ENCODE measurements around the gene SLCO3A1. TPM values are rescaled to one million over a fixed set of nuclear protein-coding genes. Genes with fewer than 3 reads are reported as not detected.

The SLCO3A1 gene
- total RNA-seq, 1 experiment from 2014 or later: 9.1 TPM

DNA sequence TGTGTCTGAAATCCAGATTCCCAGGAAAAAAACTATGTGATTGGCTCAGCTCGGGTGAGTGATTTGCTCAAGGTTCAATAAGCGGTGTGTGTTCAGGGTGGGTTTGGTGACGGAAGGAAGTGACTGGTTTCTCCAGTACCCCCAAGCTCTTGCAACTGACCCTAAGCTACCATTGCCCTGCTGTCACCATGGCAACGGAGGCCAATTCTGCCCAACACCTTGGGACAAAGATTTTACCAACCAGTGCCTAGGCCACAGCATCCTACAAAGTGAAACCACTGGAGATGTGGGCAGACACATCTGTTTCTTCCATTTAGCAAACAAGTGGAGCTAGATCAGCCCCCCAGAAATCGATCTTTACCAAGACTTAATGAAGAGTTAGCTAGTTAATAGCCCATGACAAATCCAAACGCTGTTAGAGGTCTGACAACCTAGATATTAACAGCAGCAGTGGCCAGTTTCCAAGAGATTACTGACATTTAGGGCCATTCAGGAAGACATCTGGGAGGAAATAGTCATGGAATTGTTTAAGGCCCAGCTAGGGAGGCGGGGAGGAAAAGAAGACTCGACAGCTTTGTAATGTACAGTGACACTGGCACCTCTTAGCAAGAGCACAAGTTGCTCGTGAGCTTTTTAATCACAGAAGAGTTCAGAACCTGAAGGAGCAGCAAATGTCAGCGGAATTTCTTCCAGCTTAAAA is 195.9 kb downstream of the SLCO3A1 start (continued):
- TF ChIP-seq, protein P1, sequence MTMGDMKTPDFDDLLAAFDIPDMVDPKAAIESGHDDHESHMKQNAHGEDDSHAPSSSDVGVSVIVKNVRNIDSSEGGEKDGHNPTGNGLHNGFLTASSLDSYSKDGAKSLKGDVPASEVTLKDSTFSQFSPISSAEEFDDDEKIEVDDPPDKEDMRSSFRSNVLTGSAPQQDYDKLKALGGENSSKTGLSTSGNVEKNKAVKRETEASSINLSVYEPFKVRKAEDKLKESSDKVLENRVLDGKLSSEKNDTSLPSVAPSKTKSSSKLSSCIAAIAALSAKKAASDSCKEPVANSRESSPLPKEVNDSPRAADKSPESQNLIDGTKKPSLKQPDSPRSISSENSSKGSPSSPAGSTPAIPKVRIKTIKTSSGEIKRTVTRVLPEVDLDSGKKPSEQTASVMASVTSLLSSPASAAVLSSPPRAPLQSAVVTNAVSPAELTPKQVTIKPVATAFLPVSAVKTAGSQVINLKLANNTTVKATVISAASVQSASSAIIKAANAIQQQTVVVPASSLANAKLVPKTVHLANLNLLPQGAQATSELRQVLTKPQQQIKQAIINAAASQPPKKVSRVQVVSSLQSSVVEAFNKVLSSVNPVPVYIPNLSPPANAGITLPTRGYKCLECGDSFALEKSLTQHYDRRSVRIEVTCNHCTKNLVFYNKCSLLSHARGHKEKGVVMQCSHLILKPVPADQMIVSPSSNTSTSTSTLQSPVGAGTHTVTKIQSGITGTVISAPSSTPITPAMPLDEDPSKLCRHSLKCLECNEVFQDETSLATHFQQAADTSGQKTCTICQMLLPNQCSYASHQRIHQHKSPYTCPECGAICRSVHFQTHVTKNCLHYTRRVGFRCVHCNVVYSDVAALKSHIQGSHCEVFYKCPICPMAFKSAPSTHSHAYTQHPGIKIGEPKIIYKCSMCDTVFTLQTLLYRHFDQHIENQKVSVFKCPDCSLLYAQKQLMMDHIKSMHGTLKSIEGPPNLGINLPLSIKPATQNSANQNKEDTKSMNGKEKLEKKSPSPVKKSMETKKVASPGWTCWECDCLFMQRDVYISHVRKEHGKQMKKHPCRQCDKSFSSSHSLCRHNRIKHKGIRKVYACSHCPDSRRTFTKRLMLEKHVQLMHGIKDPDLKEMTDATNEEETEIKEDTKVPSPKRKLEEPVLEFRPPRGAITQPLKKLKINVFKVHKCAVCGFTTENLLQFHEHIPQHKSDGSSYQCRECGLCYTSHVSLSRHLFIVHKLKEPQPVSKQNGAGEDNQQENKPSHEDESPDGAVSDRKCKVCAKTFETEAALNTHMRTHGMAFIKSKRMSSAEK (CRISPR knock-in tag; IDR thresholded peaks at IDR 0.05; ENCODE audit: borderline replicate concordance): no peak
- TF ChIP-seq ZNF423 (CRISPR knock-in tag; IDR thresholded peaks at IDR 0.05): no peak

DNA sequence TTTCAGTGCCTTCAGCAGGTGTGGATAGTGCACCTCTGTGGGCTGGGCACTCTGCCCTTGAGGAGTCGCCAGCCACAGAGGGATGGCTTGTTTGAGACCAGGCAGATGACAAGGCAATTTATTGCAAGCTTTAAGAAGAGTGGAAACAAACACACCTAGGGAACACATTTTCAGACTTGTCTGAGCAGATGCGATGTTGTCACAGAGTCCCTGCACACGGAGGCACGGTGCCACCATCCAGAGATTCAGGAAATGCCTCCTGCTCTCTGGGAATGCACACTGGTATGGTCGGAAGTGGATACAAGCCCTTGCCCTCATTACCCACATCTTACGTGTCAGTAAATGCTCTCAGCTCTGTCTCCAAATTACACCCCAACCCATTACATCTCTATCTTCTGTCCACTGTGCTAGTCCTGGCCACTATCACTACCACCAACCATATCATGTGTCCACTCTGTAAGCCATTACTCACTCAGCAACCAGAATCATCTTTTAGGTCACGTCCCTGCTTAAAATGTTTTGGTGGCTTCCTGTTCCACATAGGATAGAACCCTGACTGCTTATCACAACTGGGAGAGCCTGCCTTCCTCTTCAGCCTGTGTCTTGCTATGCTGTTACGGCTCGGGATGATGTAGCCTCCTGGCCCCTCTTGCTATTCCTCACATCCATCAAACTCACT is 196.9 kb downstream of the SLCO3A1 start:
- CTCF ChIA-PET: no interaction called here
- TF ChIP-seq, protein P2, sequence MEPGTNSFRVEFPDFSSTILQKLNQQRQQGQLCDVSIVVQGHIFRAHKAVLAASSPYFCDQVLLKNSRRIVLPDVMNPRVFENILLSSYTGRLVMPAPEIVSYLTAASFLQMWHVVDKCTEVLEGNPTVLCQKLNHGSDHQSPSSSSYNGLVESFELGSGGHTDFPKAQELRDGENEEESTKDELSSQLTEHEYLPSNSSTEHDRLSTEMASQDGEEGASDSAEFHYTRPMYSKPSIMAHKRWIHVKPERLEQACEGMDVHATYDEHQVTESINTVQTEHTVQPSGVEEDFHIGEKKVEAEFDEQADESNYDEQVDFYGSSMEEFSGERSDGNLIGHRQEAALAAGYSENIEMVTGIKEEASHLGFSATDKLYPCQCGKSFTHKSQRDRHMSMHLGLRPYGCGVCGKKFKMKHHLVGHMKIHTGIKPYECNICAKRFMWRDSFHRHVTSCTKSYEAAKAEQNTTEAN (CRISPR knock-in tag; IDR thresholded peaks at IDR 0.05): no peak
- TF ChIP-seq NR3C1 (CRISPR knock-in tag; conservative IDR thresholded peaks at IDR 0.05; ENCODE audit: low read depth): no peak
- TF ChIP-seq RORB (CRISPR knock-in tag; IDR thresholded peaks at IDR 0.05): no peak
- TF ChIP-seq, protein P3, sequence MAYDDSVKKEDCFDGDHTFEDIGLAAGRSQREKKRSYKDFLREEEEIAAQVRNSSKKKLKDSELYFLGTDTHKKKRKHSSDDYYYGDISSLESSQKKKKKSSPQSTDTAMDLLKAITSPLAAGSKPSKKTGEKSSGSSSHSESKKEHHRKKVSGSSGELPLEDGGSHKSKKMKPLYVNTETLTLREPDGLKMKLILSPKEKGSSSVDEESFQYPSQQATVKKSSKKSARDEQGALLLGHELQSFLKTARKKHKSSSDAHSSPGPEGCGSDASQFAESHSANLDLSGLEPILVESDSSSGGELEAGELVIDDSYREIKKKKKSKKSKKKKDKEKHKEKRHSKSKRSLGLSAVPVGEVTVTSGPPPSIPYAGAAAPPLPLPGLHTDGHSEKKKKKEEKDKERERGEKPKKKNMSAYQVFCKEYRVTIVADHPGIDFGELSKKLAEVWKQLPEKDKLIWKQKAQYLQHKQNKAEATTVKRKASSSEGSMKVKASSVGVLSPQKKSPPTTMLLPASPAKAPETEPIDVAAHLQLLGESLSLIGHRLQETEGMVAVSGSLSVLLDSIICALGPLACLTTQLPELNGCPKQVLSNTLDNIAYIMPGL (CRISPR knock-in tag; IDR thresholded peaks at IDR 0.05): no peak
- TF ChIP-seq TEAD1 (CRISPR knock-in tag; IDR thresholded peaks at IDR 0.05): no peak
- TF ChIP-seq KAT7 (CRISPR knock-in tag; IDR thresholded peaks at IDR 0.05; ENCODE audit: borderline replicate concordance): no peak
- TF ChIP-seq, protein P4, sequence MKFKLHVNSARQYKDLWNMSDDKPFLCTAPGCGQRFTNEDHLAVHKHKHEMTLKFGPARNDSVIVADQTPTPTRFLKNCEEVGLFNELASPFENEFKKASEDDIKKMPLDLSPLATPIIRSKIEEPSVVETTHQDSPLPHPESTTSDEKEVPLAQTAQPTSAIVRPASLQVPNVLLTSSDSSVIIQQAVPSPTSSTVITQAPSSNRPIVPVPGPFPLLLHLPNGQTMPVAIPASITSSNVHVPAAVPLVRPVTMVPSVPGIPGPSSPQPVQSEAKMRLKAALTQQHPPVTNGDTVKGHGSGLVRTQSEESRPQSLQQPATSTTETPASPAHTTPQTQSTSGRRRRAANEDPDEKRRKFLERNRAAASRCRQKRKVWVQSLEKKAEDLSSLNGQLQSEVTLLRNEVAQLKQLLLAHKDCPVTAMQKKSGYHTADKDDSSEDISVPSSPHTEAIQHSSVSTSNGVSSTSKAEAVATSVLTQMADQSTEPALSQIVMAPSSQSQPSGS (CRISPR knock-in tag; IDR thresholded peaks at IDR 0.05; ENCODE audit: borderline replicate concordance, low read depth): no peak
- no peak for TF ChIP-seq NR2C2 (CRISPR knock-in tag; IDR thresholded peaks at IDR 0.05)
- no peak for TF ChIP-seq ATF1 (CRISPR knock-in tag; IDR thresholded peaks at IDR 0.05)
- no peak for TF ChIP-seq PRRX2 (CRISPR knock-in tag; IDR thresholded peaks at IDR 0.05)
- TF ChIP-seq HMGA2 (CRISPR knock-in tag; IDR thresholded peaks at IDR 0.05): no peak
- no peak for TF ChIP-seq ZNF396 (CRISPR knock-in tag; IDR thresholded peaks at IDR 0.05; ENCODE audit: borderline replicate concordance)
- no peak for TF ChIP-seq CREM (CRISPR knock-in tag; IDR thresholded peaks at IDR 0.05)
- Mint-ChIP-seq H3K4me3 (no peak overlapping the region), H3K27me3 (ENCODE audit: low read depth) (no peaks in the 10 kb centered on the region), H3K36me3 (no peaks in the 10 kb centered on the region), H3K27ac (no peak overlapping the region), H3K9me3 (peaks cover 3% of the 10 kb centered on the region), H3K4me1 (no peaks in the 10 kb centered on the region)
- POLR2A ChIA-PET: no interaction called here
- DNase-seq (ENCODE audit: low spot score): no peak
- ATAC-seq: no peak
